Endometrial microvascular endothelial cells (primary cell): ENCODE measurements around the gene SLC9C1. TPM values are rescaled to one million over a fixed set of nuclear protein-coding genes. Genes with fewer than 3 reads are reported as not detected.

Experiments used
- in situ Hi-C: cut with HindIII; loops from 2 replicates; pipeline ENCODE4 v1.10.0; 2017; ENCODE audit warnings: low sequenced_read_pairs, low pct_unique_long_range_greater_than_20kb; ENCODE audit errors: inconsistent ontology term
- total RNA-seq: library from RNA; depleted of rRNA; stranded (reverse); fragments of >200 nt; gene quantifications from one replicate; pipeline ENCODE4 v1.2.3, GENCODE V29; 2015; ENCODE audit errors: inconsistent ontology term

SLC9C1 gene
- total RNA-seq, 1 donor from 2014 or later = not detected

DNA sequence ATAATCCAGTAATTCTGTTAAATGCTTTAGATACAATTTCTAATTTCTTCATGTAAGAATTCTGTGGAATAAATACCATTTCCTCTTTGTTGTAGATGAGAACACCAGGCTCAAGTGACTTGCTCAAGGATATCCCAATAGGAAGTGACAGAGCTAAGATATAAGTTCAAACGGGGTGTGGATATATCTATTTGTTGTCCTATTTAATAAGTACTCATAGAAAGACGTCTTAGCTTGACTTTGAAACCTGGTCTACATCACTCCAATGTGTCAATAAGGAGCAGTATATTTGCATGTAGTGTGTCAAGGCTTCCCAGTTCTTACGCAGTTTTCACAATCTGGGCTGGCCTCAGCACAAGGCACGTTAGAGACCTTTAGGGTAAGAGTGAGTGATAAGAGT, 156.2 kb downstream of the SLC9C1 start:
- in situ Hi-C loops = no loop called here

DNA sequence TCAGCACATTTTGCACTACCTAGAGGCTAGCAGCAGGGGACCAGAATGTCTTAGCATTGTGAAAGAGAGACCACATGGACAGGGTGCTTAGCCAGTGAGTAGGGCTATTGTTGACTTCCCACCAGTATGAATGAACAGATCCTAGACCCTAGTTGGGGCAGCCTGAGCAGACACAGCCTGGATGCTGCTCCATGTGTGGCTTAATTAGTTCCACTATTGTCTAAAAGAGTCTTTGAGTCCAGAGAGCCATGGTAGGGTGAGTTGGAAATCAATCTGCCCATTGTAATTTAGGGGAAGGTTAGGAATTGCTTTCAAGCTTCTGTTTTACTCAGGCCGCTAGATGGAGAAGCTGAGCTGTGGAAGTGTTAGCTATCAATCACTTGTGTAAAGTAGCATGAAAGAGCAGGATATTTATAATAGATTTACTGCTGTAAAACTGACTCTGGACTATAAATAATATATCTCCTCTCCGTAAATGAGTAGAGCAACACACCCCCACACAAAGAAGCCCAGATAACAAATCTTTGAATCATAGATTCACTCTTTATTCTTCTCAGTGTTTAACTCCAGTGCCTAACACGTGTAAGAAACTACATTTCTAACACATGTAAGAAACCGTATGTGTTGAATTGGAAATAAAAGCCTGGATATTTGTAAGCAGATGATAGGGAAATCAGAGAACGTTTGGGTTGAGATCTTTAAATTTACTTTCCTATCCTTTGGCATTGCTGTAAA, 156.9 kb downstream of the SLC9C1 start:
- in situ Hi-C loops = no loop called here

DNA sequence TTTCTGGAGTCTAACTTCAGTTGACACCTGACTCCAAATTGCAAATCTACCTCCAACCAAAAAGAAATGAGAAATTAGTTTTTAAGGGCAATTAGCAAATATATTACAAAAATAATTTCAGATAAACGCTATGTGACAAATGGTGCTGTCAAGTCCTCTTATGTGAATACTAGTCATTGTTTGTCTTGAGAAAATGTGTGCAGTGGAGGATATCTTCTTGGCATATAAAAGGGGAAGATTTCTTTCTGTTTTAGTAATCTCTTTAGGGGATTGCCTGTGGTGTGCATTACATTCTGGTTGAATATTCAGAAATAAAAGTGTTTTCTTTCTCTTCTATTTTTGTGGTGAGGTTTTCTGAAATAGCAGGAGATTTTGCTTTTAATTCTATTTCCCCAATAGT, 158.0 kb downstream of the SLC9C1 start:
- in situ Hi-C loops = no loop called here

DNA sequence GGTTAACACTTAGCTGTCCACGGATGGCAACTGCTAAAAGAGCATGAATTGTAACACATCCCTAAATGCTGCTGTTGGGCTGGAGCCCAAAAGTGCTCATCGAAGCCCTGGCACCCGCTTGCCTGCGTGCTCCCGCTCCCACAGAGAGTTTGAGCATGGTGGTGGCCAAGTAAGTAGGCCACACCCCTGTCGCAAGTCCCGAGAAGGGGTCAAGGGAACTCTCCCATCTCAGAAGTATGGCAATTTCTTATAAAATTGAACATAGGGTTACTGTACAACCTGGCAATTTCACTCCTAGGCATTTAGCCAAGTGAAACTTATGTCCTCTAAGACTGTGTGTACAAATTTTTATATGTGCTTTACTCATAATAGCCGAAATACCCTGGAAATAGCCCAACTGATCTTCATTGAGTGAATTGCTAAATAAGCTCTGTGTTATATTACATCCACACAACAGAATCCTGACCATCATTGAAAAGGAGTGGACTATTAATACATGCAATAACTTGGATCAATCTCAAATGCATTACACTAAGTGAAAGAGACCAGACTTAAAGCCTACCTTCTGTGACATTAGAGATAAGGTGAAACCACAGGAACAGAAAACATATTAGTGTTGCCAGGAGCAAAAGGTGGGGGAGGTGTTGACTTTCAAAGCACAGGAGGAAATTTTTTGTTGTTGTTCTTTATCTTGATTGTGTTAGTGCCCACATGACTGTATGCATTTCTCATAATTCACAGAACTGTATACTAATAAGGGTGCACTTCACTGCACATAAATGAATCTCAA, 159.5 kb downstream of the SLC9C1 start:
- in situ Hi-C loops = no loop called here

DNA sequence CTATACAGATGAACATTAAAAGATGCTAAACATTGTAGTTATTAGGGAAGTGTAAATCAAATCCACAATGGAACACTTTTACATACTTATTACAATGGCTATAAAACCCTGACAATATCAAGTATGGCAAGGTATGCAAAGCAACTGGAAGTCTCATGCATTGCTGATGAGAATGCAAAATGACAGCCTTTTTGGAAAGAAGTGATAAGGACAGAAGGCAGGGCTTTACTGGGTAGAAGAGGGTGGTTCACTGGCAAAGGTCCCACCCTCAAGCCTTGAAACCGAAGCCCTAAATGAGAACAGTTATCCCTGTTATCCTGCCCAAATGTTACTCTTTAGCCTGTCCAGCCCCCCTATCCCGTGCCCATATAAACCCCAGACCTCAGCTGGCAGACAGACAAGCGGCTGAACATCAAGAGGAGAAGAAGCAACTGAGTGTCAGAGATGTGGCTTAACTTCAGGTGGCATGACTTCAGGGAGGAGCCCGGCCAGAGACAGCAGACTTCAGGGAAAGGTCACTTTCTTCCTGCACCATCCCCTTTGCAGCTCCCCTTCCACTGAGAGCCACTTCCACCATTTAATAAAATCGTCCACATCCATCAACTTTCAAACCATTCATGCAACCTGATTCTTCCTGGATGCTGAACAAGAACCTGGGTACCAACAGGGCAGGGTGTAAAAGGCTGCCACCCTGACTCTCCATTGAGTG, 160.2 kb downstream of the SLC9C1 start:
- in situ Hi-C loops = no loop called here

DNA sequence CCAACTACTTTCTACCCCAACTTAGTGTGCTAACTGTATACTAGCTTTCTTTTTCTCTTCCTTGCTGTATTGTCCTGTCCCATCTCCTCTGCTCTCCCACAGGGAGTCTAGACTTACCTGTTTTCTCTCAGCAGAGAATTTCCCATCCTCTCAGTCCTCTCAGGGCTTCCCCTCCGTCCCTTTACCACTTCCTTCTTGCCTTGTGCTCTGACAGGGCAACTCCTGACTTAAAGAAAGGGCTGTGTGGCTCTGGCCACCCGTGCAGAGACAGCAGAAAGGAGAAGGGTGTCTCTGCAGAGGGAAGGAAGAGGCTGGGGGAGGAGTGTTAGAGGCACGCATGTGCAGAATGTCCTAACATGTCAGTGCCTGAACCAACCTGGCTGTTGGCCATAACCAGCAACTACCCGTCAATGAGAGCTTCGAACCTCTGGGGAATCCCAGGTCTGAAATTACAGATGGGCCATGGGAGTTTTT, 161.0 kb downstream of the SLC9C1 start, which contains the start of gene GCSAM:
Gene GCSAM (minus strand): TSS at position 274 of the 474 bp plus-strand sequence. CDS start 128 bp downstream, at position 146.
- in situ Hi-C loops = no loop called here

DNA sequence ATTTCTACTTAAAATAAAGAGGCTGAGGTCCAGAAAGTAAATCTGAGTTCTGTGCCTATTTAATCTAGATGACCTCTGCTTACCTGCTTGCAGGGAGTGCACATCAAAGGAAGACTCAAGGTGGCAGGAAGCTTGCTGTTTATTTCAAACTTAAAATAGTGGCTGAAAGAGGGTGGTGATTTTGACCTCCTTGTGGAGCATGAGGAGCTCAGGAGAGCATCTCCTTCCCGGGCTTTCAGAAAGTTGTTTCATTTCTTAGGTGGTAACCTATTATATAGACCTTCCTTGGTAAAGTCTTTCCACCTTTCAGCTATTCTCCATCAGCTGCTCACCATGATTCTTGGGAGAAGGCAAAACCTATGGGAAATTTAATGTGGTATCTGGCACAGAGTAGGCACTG, 161.5 kb downstream of the SLC9C1 start:
- in situ Hi-C loops = no loop called here

DNA sequence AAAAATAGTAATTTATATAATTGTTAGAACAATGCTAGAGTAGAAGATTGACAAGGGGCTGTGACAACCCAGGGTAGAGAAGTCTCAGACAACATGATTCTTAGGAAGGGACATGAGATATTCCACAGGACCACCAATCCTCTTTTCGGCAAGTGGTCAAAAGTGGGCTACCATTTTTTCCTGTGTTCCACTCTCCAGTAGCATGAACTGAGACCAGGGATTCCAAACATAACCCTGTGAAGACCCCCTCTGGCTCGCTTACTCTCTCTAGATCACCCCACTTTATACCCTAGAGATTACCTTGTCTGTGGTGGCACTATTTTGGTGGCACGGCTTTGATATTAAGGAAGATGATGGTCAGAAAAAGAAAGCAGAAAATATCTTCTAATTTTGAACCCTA, 161.9 kb downstream of the SLC9C1 start:
- in situ Hi-C loops = no loop called here

DNA sequence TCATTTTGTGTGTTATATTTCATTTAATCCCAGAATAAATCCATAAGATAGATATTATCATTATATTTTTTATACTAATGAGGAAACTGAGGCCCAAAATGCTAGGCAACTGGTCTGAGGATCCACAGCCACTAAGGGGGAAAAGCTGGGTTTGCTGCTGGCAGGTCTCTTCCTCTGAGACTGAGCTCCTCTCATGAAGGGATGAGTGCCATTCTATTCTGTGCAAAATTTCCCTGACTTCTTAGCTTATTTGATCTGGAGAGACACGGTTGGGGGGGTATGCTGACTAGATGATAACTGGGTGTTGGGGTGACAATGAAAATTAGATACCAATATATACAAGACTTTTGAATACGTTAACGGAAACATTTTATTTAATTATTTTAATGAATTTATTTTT, 162.9 kb downstream of the SLC9C1 start:
- in situ Hi-C loops = no loop called here

DNA sequence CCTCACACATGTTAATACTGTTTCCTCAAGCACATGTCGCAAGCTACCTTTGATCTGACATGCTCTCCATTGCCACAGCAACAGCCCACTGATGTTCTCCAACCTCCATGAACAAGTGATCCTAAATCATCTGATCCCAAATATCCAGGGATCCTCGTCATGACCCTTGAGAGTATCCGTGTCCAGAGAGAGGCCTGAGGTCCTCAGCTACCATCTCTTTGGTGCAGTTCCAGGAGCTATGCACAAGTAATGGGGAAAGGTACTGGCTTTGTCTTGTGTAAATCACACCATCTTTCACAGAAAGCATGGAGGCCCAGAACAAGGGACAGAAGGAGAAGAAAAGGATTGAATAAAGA, 163.4 kb downstream of the SLC9C1 start:
- in situ Hi-C loops = no loop called here

DNA sequence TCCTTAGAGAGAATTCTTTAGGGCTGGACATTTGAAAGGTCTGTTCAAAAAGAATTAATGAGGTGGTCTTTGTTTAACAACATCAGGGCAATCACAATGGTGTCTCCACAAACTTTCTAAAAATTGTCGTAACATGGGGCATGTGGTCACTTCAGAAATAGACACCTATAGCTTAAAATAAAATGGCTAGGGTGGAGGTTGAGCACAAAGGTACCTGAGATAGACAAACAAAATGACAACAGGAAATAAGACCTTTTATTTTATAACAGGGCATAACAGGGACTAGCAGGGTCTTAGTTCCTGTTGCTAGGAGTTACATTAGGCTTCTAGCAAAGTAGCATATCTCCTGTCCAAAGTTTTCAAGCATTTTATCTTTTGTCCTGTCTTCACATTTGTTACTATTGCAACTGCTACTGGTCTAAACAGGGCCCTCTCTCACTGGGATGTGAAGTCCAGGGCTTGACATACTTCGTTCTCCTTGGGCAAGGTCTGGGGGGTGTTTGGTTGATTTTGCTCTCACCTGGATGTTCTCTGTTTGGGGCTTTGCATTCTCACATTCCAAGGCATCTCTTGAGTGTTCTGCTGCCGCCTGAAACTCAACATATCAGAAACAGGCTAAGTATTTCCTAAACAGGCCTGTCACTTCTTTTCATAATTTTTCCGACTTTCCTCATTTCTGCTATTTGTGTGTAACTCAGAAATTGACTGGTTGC, 163.9 kb downstream of the SLC9C1 start:
- in situ Hi-C loops = no loop called here

DNA sequence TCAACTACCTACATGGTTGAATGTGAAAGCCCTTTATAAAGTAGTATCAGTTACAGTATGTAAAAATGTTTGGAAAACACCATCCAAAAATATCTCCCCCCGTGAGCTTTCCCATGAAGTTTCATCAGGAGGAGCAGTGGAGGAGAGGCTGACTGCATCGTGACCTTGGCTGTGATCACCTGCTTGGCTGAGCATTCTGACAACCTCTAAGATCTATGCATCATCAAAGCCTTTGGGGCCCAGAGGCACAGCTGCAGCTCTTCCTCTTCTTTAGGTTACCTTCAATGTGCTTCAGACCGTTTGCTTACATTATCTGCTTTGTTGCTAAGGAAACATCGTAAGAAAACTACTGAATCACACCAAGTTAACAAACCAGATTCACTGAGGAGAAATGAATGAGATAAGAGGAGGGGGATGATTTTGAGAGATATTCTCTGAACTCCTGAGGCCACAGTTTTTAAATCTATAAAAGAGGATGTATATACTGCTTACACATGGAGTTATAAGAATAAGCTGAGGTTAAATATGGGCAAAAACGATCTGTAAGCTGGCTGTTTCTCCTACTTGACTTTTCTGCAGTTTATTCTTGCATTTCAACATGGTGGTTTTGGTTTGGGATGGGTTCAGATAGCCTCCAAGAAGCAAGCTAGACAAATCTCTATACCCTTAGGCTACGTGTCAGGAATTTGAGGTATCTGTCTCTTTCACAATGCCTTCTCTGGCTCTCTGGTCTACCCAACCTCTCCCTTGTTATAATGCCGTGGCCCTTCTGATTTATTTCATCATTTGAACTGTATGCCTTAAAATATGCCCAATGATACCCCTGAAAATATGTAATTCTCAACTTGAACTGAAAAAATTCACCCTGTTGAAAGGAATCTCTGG, 164.9 kb downstream of the SLC9C1 start:
- in situ Hi-C loops = no loop called here

DNA sequence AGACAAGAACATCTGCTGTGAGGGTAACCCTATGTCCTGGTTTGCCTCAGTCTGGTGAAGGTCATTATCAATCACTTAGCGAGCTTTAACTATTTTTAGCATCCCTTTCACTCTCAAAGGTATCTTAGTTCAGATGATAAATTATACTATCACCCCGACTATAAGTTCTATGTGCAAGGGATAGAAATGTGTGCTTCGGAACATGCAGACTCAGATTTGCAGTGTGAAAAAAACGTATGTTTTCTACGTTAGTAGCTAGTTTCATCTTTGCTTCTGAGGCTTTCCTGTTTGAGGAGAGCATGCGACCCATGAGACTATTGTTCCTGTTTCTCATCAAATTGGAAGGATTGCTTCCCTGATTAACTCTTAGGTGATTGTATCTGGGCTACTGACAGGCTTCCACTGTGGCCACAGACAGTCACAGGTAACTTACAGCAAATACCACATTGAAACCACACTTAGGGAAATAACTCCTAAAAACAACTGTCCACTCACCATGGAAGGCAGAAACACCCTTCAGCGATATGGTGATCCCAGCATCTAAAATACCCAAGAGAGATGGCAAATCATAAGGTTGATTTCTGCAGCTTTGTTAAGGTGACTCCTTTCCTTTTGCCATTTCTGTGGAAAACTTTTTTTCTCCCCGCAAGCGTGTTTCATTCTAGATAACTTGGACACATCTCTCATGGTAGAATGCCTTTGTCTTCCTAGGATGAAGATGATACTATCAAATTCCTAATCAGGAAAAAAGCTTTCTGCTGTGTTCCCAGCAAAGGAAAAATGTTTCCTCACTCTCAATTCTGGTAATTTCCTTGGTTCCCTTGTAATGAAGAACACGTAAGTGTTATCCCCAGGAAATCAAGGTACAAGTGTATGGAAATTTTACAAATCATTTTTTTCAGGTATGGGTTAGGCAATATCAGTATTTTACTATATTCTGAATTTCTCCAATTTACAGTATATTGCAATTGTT, 166.2 kb downstream of the SLC9C1 start:
- in situ Hi-C loops = no loop called here

DNA sequence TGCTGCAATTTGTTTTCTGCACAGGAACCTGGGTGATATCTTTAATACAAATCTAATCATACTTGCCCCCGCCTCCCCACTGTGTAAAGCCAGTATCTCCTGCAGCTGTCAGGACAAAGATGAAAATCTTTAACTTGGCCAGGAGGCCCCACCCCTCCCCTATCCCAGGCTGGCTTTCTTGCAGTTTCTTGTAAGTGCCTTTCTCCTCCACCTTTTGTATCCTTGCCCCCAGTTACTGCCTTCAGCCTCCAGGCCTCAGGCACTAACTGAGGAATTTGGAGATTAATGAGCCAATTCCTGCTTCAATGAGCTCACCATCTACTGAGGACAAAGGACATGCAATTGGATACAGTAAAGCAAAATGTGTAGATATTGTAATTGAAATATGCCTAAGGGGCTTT, 167.5 kb downstream of the SLC9C1 start:
- in situ Hi-C loops = no loop called here

DNA sequence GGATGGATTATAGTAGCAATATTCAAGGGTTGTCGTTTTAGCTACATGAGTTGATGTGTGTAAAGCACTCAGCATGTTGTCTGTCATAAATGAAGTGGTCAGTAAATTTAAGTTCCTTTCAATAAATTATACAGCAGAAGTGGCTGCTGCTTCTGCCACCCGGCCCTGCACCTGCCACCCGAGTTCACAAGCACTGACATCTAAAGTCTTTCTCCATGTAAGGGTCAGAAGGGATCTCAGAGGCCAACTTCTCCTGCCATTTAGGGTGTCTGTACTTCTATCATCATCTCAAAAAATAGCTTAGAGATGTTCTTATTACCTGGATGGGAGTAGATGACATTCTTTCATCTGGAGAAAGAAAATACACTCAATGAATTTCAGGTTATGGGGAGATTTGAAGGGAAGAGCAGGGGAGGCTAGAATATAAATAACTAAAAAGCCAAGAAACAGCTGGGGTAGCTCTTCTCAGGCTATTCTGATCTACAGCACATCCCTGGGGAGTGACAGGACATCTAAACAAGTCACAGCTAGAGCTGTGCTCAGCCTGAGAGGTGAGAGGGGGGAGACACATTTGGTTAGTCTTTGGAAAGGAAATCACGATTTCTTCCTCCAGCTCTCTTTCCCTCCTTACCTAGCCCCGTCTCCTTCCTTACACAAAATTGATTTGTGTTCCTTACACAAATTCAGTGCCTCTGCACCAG, 169.0 kb downstream of the SLC9C1 start:
- in situ Hi-C loops = no loop called here

DNA sequence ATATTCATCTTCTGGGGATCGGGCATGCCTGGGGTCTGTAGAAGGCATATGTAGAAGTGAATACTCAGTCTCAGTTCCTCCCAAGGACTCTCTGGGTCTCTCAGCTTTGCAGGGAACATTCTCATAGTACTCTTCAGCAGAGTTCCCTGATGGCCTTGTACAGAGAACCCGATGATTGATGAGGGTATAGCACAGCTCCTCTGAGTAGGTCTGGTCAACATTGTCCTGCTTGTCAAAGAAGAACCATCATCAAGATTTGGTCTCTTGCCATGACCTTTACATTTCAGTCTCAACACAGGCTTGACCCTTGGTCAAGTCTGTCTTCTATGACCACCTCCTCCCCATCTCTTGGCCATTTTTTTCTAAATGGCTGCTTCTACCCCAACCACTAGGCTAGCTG, 170.5 kb downstream of the SLC9C1 start:
- in situ Hi-C loops = no loop called here

DNA sequence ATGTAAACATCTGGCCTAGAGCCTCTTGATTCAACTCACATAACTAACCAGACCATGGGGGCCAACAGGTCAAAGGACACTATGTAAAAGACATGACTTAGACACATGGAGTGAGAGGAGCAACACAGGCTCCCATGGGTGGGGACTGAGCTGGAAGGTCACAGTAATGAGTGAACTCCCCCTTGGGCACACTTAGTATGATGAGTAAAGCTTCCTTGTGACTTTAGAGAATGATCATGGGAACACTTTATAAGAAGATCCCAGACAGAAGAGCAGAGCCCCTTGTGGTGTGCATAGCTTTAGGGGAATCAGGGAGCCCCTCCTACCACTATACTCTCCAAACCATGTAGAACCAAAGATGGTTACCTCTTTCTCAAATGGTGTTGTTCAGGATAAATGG, 171.1 kb downstream of the SLC9C1 start:
- in situ Hi-C loops = no loop called here
